ENCODE measurements around the gene MYO1A. TPM values are rescaled to one million over a fixed set of nuclear protein-coding genes. Genes with fewer than 3 reads are reported as not detected.

The MYO1A gene
- total RNA-seq, 1 experiment from 2014 or later = not detected

Other genes with a start within 250 kb of the MYO1A start
- not detected in 2 replicates for gene SDR9C7, start 115.7 kb downstream of the MYO1A start, total RNA-seq (2014; rRNA removed; shearing (Covaris generic))
- gene RDH16, start 92.5 kb downstream of the MYO1A start, total RNA-seq (2014; rRNA removed; shearing (Covaris generic)) = not detected in 2 replicates
- gene ZBTB39, start 43.6 kb downstream of the MYO1A start, total RNA-seq (2014; rRNA removed; shearing (Covaris generic)) = 5.6 and 6.0 TPM in 2 replicates
- gene TAC3, start 33.6 kb downstream of the MYO1A start, total RNA-seq (2014; rRNA removed; shearing (Covaris generic)) = not detected in 2 replicates
- 30.5 and 30.9 TPM in 2 replicates for gene NEMP1, start 28.7 kb upstream of the MYO1A start, total RNA-seq (2014; rRNA removed; shearing (Covaris generic))
- 74.0 and 79.0 TPM in 2 replicates for gene NAB2, start 39.0 kb upstream of the MYO1A start, total RNA-seq (2014; rRNA removed; shearing (Covaris generic))
- gene STAT6, start 61.2 kb upstream of the MYO1A start, total RNA-seq (2014; rRNA removed; shearing (Covaris generic)) = 39.6 and 39.7 TPM in 2 replicates
- 4.2 and 6.4 TPM in 2 replicates for gene LRP1, start 78.4 kb upstream of the MYO1A start, total RNA-seq (2014; rRNA removed; shearing (Covaris generic))
- gene LRP1-AS, start 97.5 kb upstream of the MYO1A start, total RNA-seq (2014; rRNA removed; shearing (Covaris generic)) = not detected in 2 replicates
- 5.1 and 5.4 TPM in 2 replicates for gene NXPH4, start 166.7 kb upstream of the MYO1A start, total RNA-seq (2014; rRNA removed; shearing (Covaris generic))
- gene SHMT2, start 179.6 kb upstream of the MYO1A start, total RNA-seq (2014; rRNA removed; shearing (Covaris generic)) = 345 and 365 TPM in 2 replicates
- not detected in 2 replicates for gene STAC3, start 201.1 kb upstream of the MYO1A start, total RNA-seq (2014; rRNA removed; shearing (Covaris generic))